ENCODE results near the gene FCHSD2.
A peak's percentile ranks its signal among the peaks of the same experiment; 100 is the strongest.
"Not testable (repeated sequence)": the region's sequence is repeated elsewhere in the genome, so short reads cannot be mapped to it uniquely, and the experiment has no call there.

Gene FCHSD2

GRCh38 chr11:73055655-73056354 is 86.3 kb downstream of the FCHSD2 start:
- DNase-seq: no peak

- DNase-seq: no peak
These were observed 87.1 kb downstream of the FCHSD2 start for GRCh38 chr11:73055002-73055401.

GRCh38 chr11:73053964-73054363 is 88.2 kb downstream of the FCHSD2 start:
- no peak for DNase-seq

- DNase-seq: no peak
These were observed 93.7 kb downstream of the FCHSD2 start for GRCh38 chr11:73048446-73048845.

GRCh38 chr11:73047773-73048371 is 94.2 kb downstream of the FCHSD2 start:
- no peak for DNase-seq

- no peak for DNase-seq
These were observed 102.1 kb downstream of the FCHSD2 start for GRCh38 chr11:73040046-73040445.

GRCh38 chr11:73034777-73035176 is 107.3 kb downstream of the FCHSD2 start:
- no peak for DNase-seq

- peak in 1 of 5 donors; percentile 38 for DNase-seq
These were observed 107.8 kb downstream of the FCHSD2 start for GRCh38 chr11:73034331-73034730.

- no peak for DNase-seq
These were observed 112.0 kb downstream of the FCHSD2 start for GRCh38 chr11:73030130-73030529.

GRCh38 chr11:73029403-73029802 is 112.7 kb downstream of the FCHSD2 start:
- no peak for DNase-seq

GRCh38 chr11:73028611-73029010 is 113.5 kb downstream of the FCHSD2 start:
- no peak for DNase-seq

- DNase-seq: not testable (repeated sequence)
These were observed 114.3 kb downstream of the FCHSD2 start for GRCh38 chr11:73027840-73028239.

GRCh38 chr11:73024639-73025038 is 117.5 kb downstream of the FCHSD2 start:
- DNase-seq: no peak

GRCh38 chr11:73019996-73020395 is 122.1 kb downstream of the FCHSD2 start:
- DNase-seq: no peak

- no peak for DNase-seq
These were observed 122.7 kb downstream of the FCHSD2 start for GRCh38 chr11:73019449-73019848.

- no peak for DNase-seq
These were observed 123.3 kb downstream of the FCHSD2 start for GRCh38 chr11:73018856-73019255.

GRCh38 chr11:73017024-73017751 is 124.9 kb downstream of the FCHSD2 start:
- DNase-seq: no peak

- no peak for DNase-seq
These were observed 129.1 kb downstream of the FCHSD2 start for GRCh38 chr11:73013021-73013420.

- no peak for DNase-seq
These were observed 129.8 kb downstream of the FCHSD2 start for GRCh38 chr11:73012121-73012863.

- DNase-seq: no peak
These were observed 130.8 kb downstream of the FCHSD2 start for GRCh38 chr11:73011126-73011817.

GRCh38 chr11:73009972-73010371 is 132.1 kb downstream of the FCHSD2 start:
- DNase-seq: no peak

- DNase-seq: no peak
These were observed 138.0 kb downstream of the FCHSD2 start for GRCh38 chr11:73004088-73004487.

GRCh38 chr11:73003088-73003487 is 139.0 kb downstream of the FCHSD2 start:
- DNase-seq: no peak
